ENCODE measurements around the gene OR2G2. TPM values are rescaled to one million over a fixed set of nuclear protein-coding genes. Genes with fewer than 3 reads are reported as not detected.

Gene OR2G2
- total and polyA plus RNA-seq, 2 of the 8 experiments (the other 6 are each of a cell fraction or from before 2014, with no cell fraction given) = not detected

DNA sequence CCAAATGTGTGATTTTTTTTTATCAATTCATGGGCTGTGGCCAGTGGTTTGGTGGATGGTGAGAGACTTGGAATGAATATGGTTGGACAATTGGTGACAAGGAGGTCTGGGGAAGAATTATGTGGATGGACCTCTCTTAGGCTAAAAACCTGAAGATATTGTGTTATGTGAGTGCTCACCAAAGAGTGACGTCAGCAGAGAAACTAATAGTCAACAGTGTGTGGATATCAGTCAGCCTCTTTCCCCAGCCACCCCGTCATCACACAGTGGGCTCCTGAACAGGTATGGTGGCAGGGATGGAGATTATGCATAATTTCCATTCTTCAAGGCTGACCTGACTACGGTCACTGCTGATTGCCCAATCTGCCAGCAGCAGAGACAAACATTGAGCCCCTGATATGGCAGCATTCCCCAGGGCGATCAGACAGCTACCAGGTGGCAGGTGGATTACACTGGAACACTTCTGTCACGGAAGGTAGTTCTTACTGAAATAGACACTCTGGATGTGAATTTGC is 9.2 kb upstream of the OR2G2 start (continued):
- TF ChIP-seq HDAC2 (IDR thresholded peaks at IDR 0.05; ENCODE audit: borderline replicate concordance in 1 of 2, low read depth in 2 of 2, low read length in 2 of 2) (no peak), FOSL1 (IDR thresholded peaks at IDR 0.05; ENCODE audit: insufficient read depth, low read depth, low read length) (no peak)
